Caco-2 (cell line): ENCODE results near the gene KCNIP1. TPM values are rescaled to one million over a fixed set of nuclear protein-coding genes. Genes with fewer than 3 reads are reported as not detected.

Source experiments
- BruUV-seq: library from RNA; stranded (reverse); fragments of 400-500 nt; replicated peaks from 2 replicates; lab custom pipeline; 2021; lab: Mats Ljungman, UMichigan
- CTCF ChIA-PET: fragments of 300-600 bp; sonication (Branson Sonifier 250); formaldehyde crosslinking; loops from one replicate; lab custom pipeline; 2022; ENCODE audit warnings: antibody characterized with exemption; lab: Charles Lee
- POLR2A ChIA-PET: fragments of 300-600 bp; sonication (Branson Sonifier 250); formaldehyde crosslinking; loops from one replicate; lab custom pipeline; 2022; ENCODE audit warnings: antibody characterized with exemption; lab: Charles Lee
- DNase-seq, 2 experiments: peaks; one replicate each; pipeline versions ENCODE4 v3.0.0 to v3.0.0-alpha.2; 2020 to 2022
- H3K27me3 ChIP-seq: replicated peaks from 2 replicates; pipeline ENCODE4 v1.6.0; 2011; ENCODE audit warnings: low read length; ENCODE audit not compliant: control insufficient read depth, insufficient read depth
- H3K36me3 ChIP-seq: 2 replicates; pipeline ENCODE4 v1.5.1; 2011; ENCODE audit warnings: low read length; ENCODE audit not compliant: control insufficient read depth, insufficient read depth
- H3K4me1 ChIP-seq: fragments of 250-450 bp; sonication (Bioruptor Pico); 2 replicates; pipeline ENCODE4 v1.5.1; 2020; ENCODE audit warnings: mild to moderate bottlenecking
- H3K4me3 ChIP-seq: 2 replicates; pipeline ENCODE4 v1.5.1; 2011; ENCODE audit warnings: low read depth, mild to moderate bottlenecking, control low read depth, low read length
- H3K9me3 ChIP-seq: fragments of 250-450 bp; sonication (Bioruptor Pico); 2 replicates; pipeline ENCODE4 v1.5.1; 2020; ENCODE audit warnings: mild to moderate bottlenecking, moderate library complexity
- H3K27ac Mint-ChIP-seq: one replicate; pipeline ENCODE4 v1.8.0; 2022; ENCODE audit warnings: mixed read lengths; ENCODE audit not compliant: unreplicated experiment
- H3K27me3 Mint-ChIP-seq: one replicate; pipeline ENCODE4 v1.8.0; 2022; ENCODE audit warnings: mixed read lengths; ENCODE audit not compliant: insufficient read depth, unreplicated experiment
- H3K36me3 Mint-ChIP-seq: one replicate; pipeline ENCODE4 v1.8.0; 2022; ENCODE audit warnings: mild to moderate bottlenecking, mixed read lengths; ENCODE audit not compliant: insufficient read depth, unreplicated experiment
- H3K4me1 Mint-ChIP-seq: one replicate; pipeline ENCODE4 v1.8.0; 2022; ENCODE audit warnings: low read depth, mixed read lengths; ENCODE audit not compliant: unreplicated experiment
- H3K4me3 Mint-ChIP-seq: one replicate; pipeline ENCODE4 v1.8.0; 2022; ENCODE audit warnings: mild to moderate bottlenecking, moderate library complexity, mixed read lengths; ENCODE audit not compliant: unreplicated experiment
- H3K9me3 Mint-ChIP-seq: one replicate; pipeline ENCODE4 v1.8.0; 2022; ENCODE audit warnings: mixed read lengths; ENCODE audit not compliant: unreplicated experiment
- intact Hi-C: fragments of 100-400 bp; cut with micrococcal nuclease; formaldehyde crosslinking; loops from one replicate; pipeline ENCODE4 v1.10.0; 2022; ENCODE audit not compliant: unreplicated experiment
- total RNA-seq: library from RNA; stranded (reverse); gene quantifications from 2 replicates; pipeline ENCODE4 v1.2.3, GENCODE V29; 2022
- TF ChIP-seq, protein P1 (sequence below), 2 experiments: fragments of 200-600 bp in 1 of 2; IDR thresholded peaks; 1 replicate in 1 of 2; 2 replicates in 1 of 2; pipeline versions ENCODE4 v1.5.1 to v1.8.0; 2011 to 2022; ENCODE audit warnings: antibody characterized with exemption in 1 of 2, control low read depth in 1 of 2, inconsistent platforms in 1 of 2, low read depth in 1 of 2, low read length in 1 of 2, mild to moderate bottlenecking in 1 of 2, moderate library complexity in 1 of 2; ENCODE audit not compliant: insufficient read depth in 1 of 2, severe bottlenecking in 1 of 2, unreplicated experiment in 1 of 2

The KCNIP1 gene
- total RNA-seq, 1 experiment from 2014 or later = not detected

DNA sequence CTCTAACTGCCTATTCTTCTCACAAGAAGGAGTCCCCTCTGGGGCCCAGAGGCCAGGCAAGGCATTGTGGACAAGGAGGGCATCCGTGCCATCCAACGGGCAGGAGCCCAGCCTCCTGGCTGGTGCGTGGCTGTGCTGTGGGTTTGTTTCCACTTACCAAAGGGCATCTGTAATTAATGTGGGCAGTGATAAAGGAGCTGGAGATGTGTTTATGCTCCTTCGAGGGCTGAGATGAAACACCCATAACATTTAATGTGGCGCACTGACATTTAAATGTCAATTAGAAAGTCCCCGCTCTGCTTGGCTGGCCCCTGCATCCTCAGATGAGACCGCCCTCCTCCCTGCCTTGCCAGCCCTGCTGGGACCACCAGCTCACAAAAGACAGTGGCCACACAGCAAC, 57.1 kb downstream of the KCNIP1 start:
- H3K4me3 Mint-ChIP-seq = no peak overlapping the region
- no TSS peak for BruUV-seq
- H3K9me3 ChIP-seq = no peaks in the 10 kb centered on the region
- no peaks in the 10 kb centered on the region for H3K4me1 Mint-ChIP-seq
- H3K9me3 Mint-ChIP-seq = no peaks in the 10 kb centered on the region
- H3K27ac Mint-ChIP-seq = no peak overlapping the region
- H3K4me1 ChIP-seq = no peaks in the 10 kb centered on the region
- H3K4me3 ChIP-seq = no peak overlapping the region
- TF ChIP-seq, protein P1, sequence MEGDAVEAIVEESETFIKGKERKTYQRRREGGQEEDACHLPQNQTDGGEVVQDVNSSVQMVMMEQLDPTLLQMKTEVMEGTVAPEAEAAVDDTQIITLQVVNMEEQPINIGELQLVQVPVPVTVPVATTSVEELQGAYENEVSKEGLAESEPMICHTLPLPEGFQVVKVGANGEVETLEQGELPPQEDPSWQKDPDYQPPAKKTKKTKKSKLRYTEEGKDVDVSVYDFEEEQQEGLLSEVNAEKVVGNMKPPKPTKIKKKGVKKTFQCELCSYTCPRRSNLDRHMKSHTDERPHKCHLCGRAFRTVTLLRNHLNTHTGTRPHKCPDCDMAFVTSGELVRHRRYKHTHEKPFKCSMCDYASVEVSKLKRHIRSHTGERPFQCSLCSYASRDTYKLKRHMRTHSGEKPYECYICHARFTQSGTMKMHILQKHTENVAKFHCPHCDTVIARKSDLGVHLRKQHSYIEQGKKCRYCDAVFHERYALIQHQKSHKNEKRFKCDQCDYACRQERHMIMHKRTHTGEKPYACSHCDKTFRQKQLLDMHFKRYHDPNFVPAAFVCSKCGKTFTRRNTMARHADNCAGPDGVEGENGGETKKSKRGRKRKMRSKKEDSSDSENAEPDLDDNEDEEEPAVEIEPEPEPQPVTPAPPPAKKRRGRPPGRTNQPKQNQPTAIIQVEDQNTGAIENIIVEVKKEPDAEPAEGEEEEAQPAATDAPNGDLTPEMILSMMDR (IDR thresholded peaks at IDR 0.05; ENCODE audit: insufficient read depth in 1 of 2, low read depth in 1 of 2, low read length in 1 of 2, severe bottlenecking in 1 of 2, unreplicated experiment in 1 of 2) = no peak
- POLR2A ChIA-PET = no interaction called here
- CTCF ChIA-PET = no interaction called here
- DNase-seq = no peak
- no peaks in the 10 kb centered on the region for H3K36me3 Mint-ChIP-seq
- H3K36me3 ChIP-seq = no peaks in the 10 kb centered on the region
- intact Hi-C loops = no loop called here
- H3K27me3 ChIP-seq = no peaks in the 10 kb centered on the region; the same call in 1 of the 2 replicates
- H3K27me3 Mint-ChIP-seq = peaks cover 29% of the 10 kb centered on the region

DNA sequence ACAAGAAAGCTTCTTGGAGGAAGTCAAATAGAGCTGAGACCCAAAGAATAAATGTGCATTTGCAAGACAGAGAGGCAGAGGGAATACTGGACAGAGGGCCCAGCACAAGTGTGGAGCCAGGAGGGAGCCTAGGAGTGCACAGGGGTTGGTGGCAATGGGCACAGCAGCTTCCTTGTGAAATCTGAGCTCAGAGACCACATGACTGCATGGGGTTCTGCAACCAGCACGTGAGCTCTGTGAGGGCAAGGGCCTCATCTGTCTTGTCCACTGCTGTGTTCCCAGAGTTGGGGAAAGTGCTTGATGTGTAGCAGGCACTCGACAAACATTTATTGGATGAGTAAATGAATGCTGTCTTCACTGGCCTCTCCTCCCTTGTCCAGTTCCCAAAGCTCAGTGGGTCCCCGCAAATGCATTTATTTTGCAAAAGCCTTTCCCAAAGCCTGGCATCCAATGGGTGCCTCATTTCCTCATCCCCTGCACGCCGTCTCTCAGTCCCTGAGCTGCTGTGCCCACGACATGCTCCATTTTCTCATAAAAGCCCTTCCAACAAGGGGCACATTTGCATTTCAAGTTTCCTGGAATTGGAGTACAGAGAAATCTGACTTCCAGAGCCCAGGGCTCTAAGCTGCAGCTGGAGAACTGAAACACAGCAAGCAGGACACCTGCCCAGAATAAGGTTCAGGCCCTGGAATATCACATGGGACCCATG, 58.5 kb downstream of the KCNIP1 start:
- H3K27me3 Mint-ChIP-seq = peaks cover 32% of the 10 kb centered on the region
- no peaks in the 10 kb centered on the region for H3K4me1 Mint-ChIP-seq
- H3K9me3 Mint-ChIP-seq = no peaks in the 10 kb centered on the region

DNA sequence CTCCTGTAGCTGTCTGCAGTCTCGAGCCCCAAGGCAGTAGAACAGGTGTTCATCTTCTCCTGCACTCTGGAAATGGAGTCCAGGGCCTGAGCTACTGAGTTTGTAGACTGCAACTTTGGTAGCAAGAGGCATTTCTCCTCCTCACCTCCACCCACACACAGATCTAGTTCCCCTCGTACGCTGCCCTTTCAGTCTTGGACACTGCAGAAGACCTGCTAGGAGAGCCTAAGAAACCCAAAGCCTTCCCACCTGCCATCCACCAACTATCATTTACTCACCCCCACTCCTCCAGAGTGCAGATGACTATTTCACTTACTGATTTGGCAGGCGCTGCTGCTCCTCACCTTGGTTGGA, 59.0 kb downstream of the KCNIP1 start:
- H3K36me3 Mint-ChIP-seq = no peaks in the 10 kb centered on the region
- H3K4me3 Mint-ChIP-seq = no peak overlapping the region
- Histone ChIP-seq H3K36me3 (no peaks in the 10 kb centered on the region), H3K9me3 (no peaks in the 10 kb centered on the region), H3K27me3 (no peaks in the 10 kb centered on the region; the same call in none of the 2 replicates), H3K4me3 (no peak overlapping the region), H3K4me1 (no peaks in the 10 kb centered on the region)
- H3K27me3 Mint-ChIP-seq = peaks cover 33% of the 10 kb centered on the region
- CTCF ChIA-PET = no interaction called here
- POLR2A ChIA-PET = no interaction called here
- intact Hi-C loops = no loop called here
- H3K9me3 Mint-ChIP-seq = no peaks in the 10 kb centered on the region
- no peak for DNase-seq
- no TSS peak for BruUV-seq
- H3K27ac Mint-ChIP-seq = no peak overlapping the region
- TF ChIP-seq, protein P1 (IDR thresholded peaks at IDR 0.05; ENCODE audit: insufficient read depth in 1 of 2, low read depth in 1 of 2, low read length in 1 of 2, severe bottlenecking in 1 of 2, unreplicated experiment in 1 of 2) = no peak
- H3K4me1 Mint-ChIP-seq = no peaks in the 10 kb centered on the region

More for the DNA sequence above, 58.5 kb downstream of the KCNIP1 start:
- Histone ChIP-seq H3K9me3 (no peaks in the 10 kb centered on the region), H3K4me1 (no peaks in the 10 kb centered on the region), H3K4me3 (no peak overlapping the region), H3K27me3 (no peaks in the 10 kb centered on the region; the same call in 1 of the 2 replicates), H3K36me3 (no peaks in the 10 kb centered on the region)
- ChIA-PET CTCF (no interaction called here), POLR2A (no interaction called here)
- no TSS peak for BruUV-seq
- no peak overlapping the region for H3K27ac Mint-ChIP-seq
- DNase-seq = no peak
- H3K4me3 Mint-ChIP-seq = no peak overlapping the region
- intact Hi-C loops = no loop called here
- TF ChIP-seq, protein P1 (IDR thresholded peaks at IDR 0.05; ENCODE audit: insufficient read depth in 1 of 2, low read depth in 1 of 2, low read length in 1 of 2, severe bottlenecking in 1 of 2, unreplicated experiment in 1 of 2) = no peak
- no peaks in the 10 kb centered on the region for H3K36me3 Mint-ChIP-seq
